ENCODE data around the gene GSG1L2. TPM values are rescaled to one million over a fixed set of nuclear protein-coding genes. Genes with fewer than 3 reads are reported as not detected.

Gene GSG1L2
- total RNA-seq, 2 donors from 2014 or later = not detected

GRCh38 chr17:9776911-9777310 lies 45.0 kb downstream of the GSG1L2 start:
- TF ChIP-seq, protein P1, sequence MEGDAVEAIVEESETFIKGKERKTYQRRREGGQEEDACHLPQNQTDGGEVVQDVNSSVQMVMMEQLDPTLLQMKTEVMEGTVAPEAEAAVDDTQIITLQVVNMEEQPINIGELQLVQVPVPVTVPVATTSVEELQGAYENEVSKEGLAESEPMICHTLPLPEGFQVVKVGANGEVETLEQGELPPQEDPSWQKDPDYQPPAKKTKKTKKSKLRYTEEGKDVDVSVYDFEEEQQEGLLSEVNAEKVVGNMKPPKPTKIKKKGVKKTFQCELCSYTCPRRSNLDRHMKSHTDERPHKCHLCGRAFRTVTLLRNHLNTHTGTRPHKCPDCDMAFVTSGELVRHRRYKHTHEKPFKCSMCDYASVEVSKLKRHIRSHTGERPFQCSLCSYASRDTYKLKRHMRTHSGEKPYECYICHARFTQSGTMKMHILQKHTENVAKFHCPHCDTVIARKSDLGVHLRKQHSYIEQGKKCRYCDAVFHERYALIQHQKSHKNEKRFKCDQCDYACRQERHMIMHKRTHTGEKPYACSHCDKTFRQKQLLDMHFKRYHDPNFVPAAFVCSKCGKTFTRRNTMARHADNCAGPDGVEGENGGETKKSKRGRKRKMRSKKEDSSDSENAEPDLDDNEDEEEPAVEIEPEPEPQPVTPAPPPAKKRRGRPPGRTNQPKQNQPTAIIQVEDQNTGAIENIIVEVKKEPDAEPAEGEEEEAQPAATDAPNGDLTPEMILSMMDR (IDR thresholded peaks at IDR 0.05) = no peak
- no peak for TF ChIP-seq POLR2A (IDR thresholded peaks at IDR 0.05)
- ATAC-seq (no peak), DNase-seq (no peak)
- WGBS, 2 donors = 70 to 79% methylated on average over 9 of the region's 9 CpGs
- no peaks in the 10 kb centered on the region for H3K36me3 ChIP-seq (replicated peaks in 1 of 2; ENCODE audit: insufficient read depth in 1 of 2, low read depth in 2 of 2)
- intact Hi-C loops (cut with DNase I) = no loop called here
- no peaks in the 10 kb centered on the region for H3K4me1 ChIP-seq
- H3K27ac ChIP-seq = no peak overlapping the region
- no peaks in the 10 kb centered on the region for H3K27me3 ChIP-seq
- no peak overlapping the region for H3K4me3 ChIP-seq
- H3K9me3 ChIP-seq = no peaks in the 10 kb centered on the region

GRCh38 chr17:9772658-9773057 lies 49.2 kb downstream of the GSG1L2 start:
- Histone ChIP-seq H3K4me3 (no peak overlapping the region), H3K4me1 (no peaks in the 10 kb centered on the region), H3K27me3 (no peaks in the 10 kb centered on the region), H3K27ac (no peak overlapping the region), H3K36me3 (replicated peaks in 1 of 2; ENCODE audit: insufficient read depth in 1 of 2, low read depth in 2 of 2) (no peaks in the 10 kb centered on the region), H3K9me3 (no peaks in the 10 kb centered on the region)
- intact Hi-C loops (cut with DNase I) = no loop called here
- ATAC-seq (no peak), DNase-seq (no peak)
- 74 to 75% methylated on average over 9 to 19 of the region's 19 CpGs for WGBS, 2 donors
- TF ChIP-seq, protein P1 (IDR thresholded peaks at IDR 0.05) = no peak
- TF ChIP-seq POLR2A (IDR thresholded peaks at IDR 0.05) = no peak

- intact Hi-C loops (cut with DNase I) = no loop called here
- ATAC-seq (no peak), DNase-seq (no peak)
- Histone ChIP-seq H3K27ac (no peak overlapping the region), H3K9me3 (no peaks in the 10 kb centered on the region), H3K4me1 (no peaks in the 10 kb centered on the region), H3K36me3 (replicated peaks in 1 of 2; ENCODE audit: insufficient read depth in 1 of 2, low read depth in 2 of 2) (no peaks in the 10 kb centered on the region), H3K27me3 (no peaks in the 10 kb centered on the region), H3K4me3 (no peak overlapping the region)
- WGBS, 2 donors = 77 to 80% methylated on average over 26 to 27 of the region's 27 CpGs
- TF ChIP-seq POLR2A (IDR thresholded peaks at IDR 0.05) = no peak
- TF ChIP-seq, protein P1 (IDR thresholded peaks at IDR 0.05) = no peak
Measured at GRCh38 chr17:9771465-9771864, 50.4 kb downstream of the GSG1L2 start.

- Histone ChIP-seq H3K36me3 (replicated peaks in 1 of 2; ENCODE audit: insufficient read depth in 1 of 2, low read depth in 2 of 2) (no peaks in the 10 kb centered on the region), H3K4me1 (no peaks in the 10 kb centered on the region), H3K27me3 (no peaks in the 10 kb centered on the region), H3K4me3 (no peak overlapping the region), H3K27ac (no peak overlapping the region), H3K9me3 (no peaks in the 10 kb centered on the region)
- no peak for DNase-seq
- intact Hi-C loops (cut with DNase I) = no loop called here
- WGBS, 2 donors = 72 to 74% methylated on average over 10 to 15 of the region's 15 CpGs
- no peak for TF ChIP-seq POLR2A (IDR thresholded peaks at IDR 0.05)
- ATAC-seq = no peak
Measured at GRCh38 chr17:9769036-9769695, 52.7 kb downstream of the GSG1L2 start.

- ATAC-seq (no peak), DNase-seq (no peak)
- no peaks in the 10 kb centered on the region for H3K36me3 ChIP-seq (replicated peaks in 1 of 2; ENCODE audit: insufficient read depth in 1 of 2, low read depth in 2 of 2)
- no peak overlapping the region for H3K27ac ChIP-seq
- no peaks in the 10 kb centered on the region for H3K4me1 ChIP-seq
- 21 to 36% methylated on average over 5 of the region's 5 CpGs for WGBS, 2 donors
- no peaks in the 10 kb centered on the region for H3K27me3 ChIP-seq
- H3K4me3 ChIP-seq = no peak overlapping the region
- H3K9me3 ChIP-seq = no peaks in the 10 kb centered on the region
- TF ChIP-seq POLR2A (IDR thresholded peaks at IDR 0.05) = no peak
- TF ChIP-seq, protein P1 (IDR thresholded peaks at IDR 0.05) = peak; percentile 39 to 76 (median 49)
- intact Hi-C loops (cut with DNase I) = no loop called here
Measured at GRCh38 chr17:9768381-9768934, 53.4 kb downstream of the GSG1L2 start.
